Loucy (cell line): ENCODE data around the gene MYBPC2.

ENCODE experiments used
- H2AFZ ChIP-seq: fragments of 200-600 bp; sonication (generic); 2 replicates; pipeline ENCODE4 v1.6.0; 2016; ENCODE audit warnings: antibody characterized with exemption, mild to moderate bottlenecking, low read length, moderate library complexity
- H3F3A ChIP-seq: fragments of 200-600 bp; 2 replicates; pipeline ENCODE4 v1.6.0; 2016; ENCODE audit warnings: antibody characterized with exemption, low read depth, mild to moderate bottlenecking
- H3K27me3 ChIP-seq: fragments of 200-600 bp; sonication (generic); 2 replicates; pipeline ENCODE4 v1.6.1; 2014; ENCODE audit warnings: low read length, mild to moderate bottlenecking; ENCODE audit not compliant: insufficient read depth, poor library complexity, severe bottlenecking
- H3K36me3 ChIP-seq: fragments of 200-600 bp; sonication (generic); 2 replicates; pipeline ENCODE4 v1.6.1; 2016; ENCODE audit warnings: low read length; ENCODE audit not compliant: insufficient read depth
- H3K4me1 ChIP-seq: fragments of 200-600 bp; sonication (generic); 2 replicates; pipeline ENCODE4 v1.5.1; 2014; ENCODE audit warnings: low read length, mild to moderate bottlenecking; ENCODE audit not compliant: insufficient read depth, poor library complexity, severe bottlenecking
- H3K4me2 ChIP-seq: fragments of 200-600 bp; sonication (generic); 2 replicates; pipeline ENCODE4 v1.6.0; 2014; ENCODE audit warnings: antibody characterized with exemption, low read length, low read depth, mild to moderate bottlenecking; ENCODE audit not compliant: poor library complexity, severe bottlenecking
- H3K4me3 ChIP-seq: fragments of 200-600 bp; sonication (generic); 2 replicates; pipeline ENCODE4 v1.5.1; 2014; ENCODE audit warnings: low read length, mild to moderate bottlenecking, mixed read lengths; ENCODE audit not compliant: poor library complexity, severe bottlenecking
- H3K79me2 ChIP-seq: fragments of 200-600 bp; sonication (generic); 2 replicates; pipeline ENCODE4 v1.6.1; 2014; ENCODE audit warnings: low read length; ENCODE audit not compliant: insufficient read depth
- H3K9ac ChIP-seq: fragments of 200-600 bp; sonication (generic); 2 replicates; pipeline ENCODE4 v1.6.0; 2014; ENCODE audit warnings: mild to moderate bottlenecking, low read depth, low read length, moderate library complexity; ENCODE audit not compliant: poor library complexity, severe bottlenecking
- H3K9me2 ChIP-seq: fragments of 200-600 bp; sonication (generic); replicated peaks from 2 replicates; pipeline ENCODE4 v1.6.1; 2016; ENCODE audit warnings: low read depth, low read length, mixed read lengths
- H3K9me3 ChIP-seq: fragments of 200-600 bp; sonication (generic); 2 replicates; pipeline ENCODE4 v1.6.1; 2014; ENCODE audit warnings: mild to moderate bottlenecking, antibody characterized with exemption, low read length, low read depth; ENCODE audit not compliant: insufficient read depth
- H4K20me1 ChIP-seq: fragments of 200-600 bp; sonication (generic); 2 replicates; pipeline ENCODE4 v1.6.0; 2014; ENCODE audit warnings: antibody characterized with exemption, low read length, mild to moderate bottlenecking; ENCODE audit not compliant: insufficient read depth, poor library complexity, severe bottlenecking
- CTCF ChIP-seq: fragments of 200-600 bp; sonication (generic); conservative IDR thresholded peaks from 2 replicates; pipeline ENCODE4 v1.5.1; 2014; ENCODE audit warnings: mild to moderate bottlenecking, antibody characterized with exemption, low read length
- EZH2phosphoT487 ChIP-seq: fragments of 200-600 bp; IDR thresholded peaks from 2 replicates; pipeline ENCODE4 v1.6.1; 2018; ENCODE audit warnings: antibody characterized with exemption, mild to moderate bottlenecking, moderate library complexity, borderline replicate concordance

The MYBPC2 gene

DNA sequence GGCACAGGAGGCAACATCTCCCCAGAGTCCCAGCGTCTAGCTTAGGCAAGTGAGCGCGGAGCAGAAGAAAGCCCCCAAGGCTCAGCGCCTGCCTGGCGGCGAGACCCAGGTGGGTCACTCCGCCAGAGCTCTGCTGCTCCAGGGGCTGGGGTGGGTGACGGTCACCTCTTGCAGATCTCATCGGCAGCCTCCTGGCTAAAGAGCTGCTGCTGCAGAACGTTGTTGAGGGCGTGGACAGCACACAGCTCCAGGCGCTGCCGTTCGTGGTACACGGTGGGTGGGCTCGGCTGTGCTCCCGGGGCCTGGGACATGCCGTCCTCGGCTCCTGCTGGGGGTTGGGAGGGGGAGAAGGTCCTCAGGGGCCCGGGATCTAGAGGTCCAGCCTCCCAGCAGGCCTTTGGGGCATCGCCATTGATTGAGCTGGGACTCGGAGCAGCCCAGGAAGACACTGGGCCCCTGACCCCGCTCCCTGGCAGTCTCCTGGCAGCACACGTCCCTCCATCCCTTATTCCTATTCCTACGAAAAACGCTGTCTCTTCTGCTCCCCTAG is 77.5 kb downstream of the MYBPC2 start:
- H3F3A ChIP-seq: no peaks in the 10 kb centered on the region
- TF ChIP-seq EZH2phosphoT487 (no peak), CTCF (no peak)
- H3K9me3 ChIP-seq: no peaks in the 10 kb centered on the region
- 0 out of 2 replicates have a peak overlapping the region, but pooled peaks have one; percentile 78 for H2AFZ ChIP-seq
- peak overlapping the region; percentile 63 for H3K9ac ChIP-seq
- peak overlapping the region; percentile 71 for H3K4me2 ChIP-seq
- H3K79me2 ChIP-seq: no peaks in the 10 kb centered on the region
- no peaks in the 10 kb centered on the region for H3K9me2 ChIP-seq
- H3K4me1 ChIP-seq: peaks cover 8% of the 10 kb centered on the region
- H4K20me1 ChIP-seq: no peaks in the 10 kb centered on the region
- peak overlapping the region; percentile 78 for H3K4me3 ChIP-seq
- H3K36me3 ChIP-seq: no peaks in the 10 kb centered on the region
- H3K27me3 ChIP-seq: no peaks in the 10 kb centered on the region

- H4K20me1 ChIP-seq: no peaks in the 10 kb centered on the region
- no peaks in the 10 kb centered on the region for H3K9me2 ChIP-seq
- H3K36me3 ChIP-seq: no peaks in the 10 kb centered on the region
- H3K9me3 ChIP-seq: no peaks in the 10 kb centered on the region
- H3K27me3 ChIP-seq: no peaks in the 10 kb centered on the region
- H3K4me3 ChIP-seq: peak overlapping the region; percentile 78
- peak overlapping the region; percentile 78 for H2AFZ ChIP-seq
- peak overlapping the region; percentile 71 for H3K4me2 ChIP-seq
- peak overlapping the region; percentile 63 for H3K9ac ChIP-seq
- peaks cover 8% of the 10 kb centered on the region for H3K4me1 ChIP-seq
- H3F3A ChIP-seq: no peaks in the 10 kb centered on the region
- TF ChIP-seq EZH2phosphoT487 (no peak), CTCF (no peak)
- no peaks in the 10 kb centered on the region for H3K79me2 ChIP-seq
These were observed 78.0 kb downstream of the MYBPC2 start for GRCh38 chr19:50510700-50511068.

DNA sequence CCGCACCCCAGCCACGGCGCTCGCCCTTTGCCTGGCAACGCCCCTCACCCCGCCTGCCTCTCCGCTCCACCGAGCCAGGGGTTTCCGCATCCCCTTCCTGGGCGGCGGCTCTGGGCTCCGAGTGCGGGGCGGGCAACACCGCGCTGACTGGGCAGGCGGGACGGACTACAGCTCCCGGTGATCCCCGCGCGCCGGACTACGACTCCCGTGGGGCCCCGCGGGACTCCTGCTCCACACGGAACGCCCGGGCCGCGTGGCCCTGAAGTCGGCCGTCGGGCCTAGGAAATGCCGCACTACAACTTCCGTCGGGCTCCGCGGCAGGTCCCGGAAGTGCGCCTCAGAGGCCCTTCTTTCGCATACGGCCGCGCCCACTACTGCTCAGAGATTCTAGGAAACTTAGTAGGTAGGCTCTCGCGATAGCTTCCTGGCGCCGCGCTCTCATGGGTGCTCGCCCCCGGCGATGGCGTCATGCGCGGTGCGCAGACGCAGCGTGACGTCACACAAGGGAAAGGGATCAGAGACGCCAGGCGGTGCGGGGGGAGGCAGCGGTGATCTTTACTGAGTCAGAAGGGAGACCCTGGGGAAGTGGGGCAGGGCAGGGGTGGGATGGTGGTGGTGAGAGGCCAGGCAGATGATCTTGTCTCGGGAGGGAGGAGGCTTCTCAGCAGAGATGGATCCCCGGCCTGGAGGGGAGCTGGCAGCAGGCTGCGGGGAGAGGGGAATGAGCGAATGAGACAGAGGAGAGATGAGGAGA is 78.6 kb downstream of the MYBPC2 start, which contains the start of gene JOSD2:
TSS of gene JOSD2 (minus strand) at position 123 of the 754 bp plus-strand sequence. CDS start 760 bp downstream, outside the sequence.
- H3K9me2 ChIP-seq: no peaks in the 10 kb centered on the region
- peaks cover 8% of the 10 kb centered on the region for H3K4me1 ChIP-seq
- H3K36me3 ChIP-seq: no peaks in the 10 kb centered on the region
- H2AFZ ChIP-seq: peak within 1 kb of the TSS; percentile 78
- H3K9me3 ChIP-seq: no peaks in the 10 kb centered on the region
- TF ChIP-seq EZH2phosphoT487: no peak
- no peak for TF ChIP-seq CTCF
- no peaks in the 10 kb centered on the region for H3K79me2 ChIP-seq
- H4K20me1 ChIP-seq: no peaks in the 10 kb centered on the region
- peak within 1 kb of the TSS; percentile 77 for H3K9ac ChIP-seq
- peak within 1 kb of the TSS; percentile 78 for H3K4me3 ChIP-seq
- no peaks in the 10 kb centered on the region for H3F3A ChIP-seq
- H3K27me3 ChIP-seq: no peaks in the 10 kb centered on the region
- peak within 1 kb of the TSS; percentile 71 for H3K4me2 ChIP-seq
